ENCODE results near the gene HMX2. TPM values are rescaled to one million over a fixed set of nuclear protein-coding genes. Genes with fewer than 3 reads are reported as not detected.

HMX2 gene
- total RNA-seq, 2 experiments from 2014 or later: not detected

DNA sequence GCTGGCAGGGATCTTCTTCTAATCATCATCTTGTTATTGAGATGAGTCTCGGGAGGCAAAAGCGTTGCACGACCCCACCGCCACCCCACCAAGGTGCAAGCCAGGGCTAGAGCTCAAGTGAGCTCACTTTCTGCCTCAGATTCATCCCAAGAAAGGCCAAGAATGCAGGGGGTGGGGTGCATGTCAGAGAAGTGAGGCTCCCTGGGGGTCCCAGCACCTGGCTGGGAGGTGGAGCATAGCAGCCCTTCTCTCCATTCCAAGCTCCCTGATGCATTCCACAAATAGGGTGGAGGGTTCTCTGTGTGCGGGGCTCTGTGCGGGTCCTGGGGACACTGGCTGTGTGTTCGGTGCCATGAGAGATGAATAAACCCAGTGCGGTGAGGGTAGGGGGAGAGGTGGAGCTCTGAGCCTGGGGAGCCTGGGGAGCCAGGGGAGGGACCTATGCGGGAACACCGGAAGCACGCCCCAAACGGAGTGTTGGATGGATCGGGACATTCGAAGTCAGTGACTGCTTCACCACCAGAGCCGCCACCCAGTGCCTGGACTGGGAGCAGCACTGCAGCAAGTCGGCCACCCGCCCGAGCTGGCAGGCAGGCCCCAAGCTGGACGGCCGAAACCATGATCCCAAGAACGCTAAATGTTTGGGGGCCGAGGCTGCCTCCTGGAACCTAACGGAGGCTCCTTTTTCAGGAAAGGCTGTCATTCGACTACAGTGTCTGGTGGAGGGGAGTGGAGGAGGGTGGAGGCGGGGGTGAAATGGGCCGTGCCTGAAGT is 30.1 kb upstream of the HMX2 start:
- Histone ChIP-seq H3K9me3 (ENCODE audit: control insufficient read depth in 1 of 2, insufficient read depth in 1 of 2, low read length in 2 of 2) (peaks cover 0 to 8% of the 10 kb centered on the region in 2 experiments), H3K4me1 (ENCODE audit: insufficient read depth, low read length) (peaks cover 4% of the 10 kb centered on the region), H3K36me3 (ENCODE audit: insufficient read depth, low read length) (no peaks in the 10 kb centered on the region), H3K4me3 (ENCODE audit: low read length) (no peak overlapping the region), H3K27me3 (ENCODE audit: control insufficient read depth in 1 of 2, insufficient read depth in 2 of 2, low read length in 2 of 2) (peaks cover 26 to 32% of the 10 kb centered on the region in 2 experiments), H3K27ac (ENCODE audit: low read depth in 1 of 2, low read length in 2 of 2) (no peak overlapping the region)
- Mint-ChIP-seq H3K27ac (no peak overlapping the region), H3K9me3 (no peaks in the 10 kb centered on the region), H3K4me1 (ENCODE audit: low read depth) (no peaks in the 10 kb centered on the region), H3K36me3 (ENCODE audit: low read depth) (no peaks in the 10 kb centered on the region), H3K27me3 (peaks cover 66% of the 10 kb centered on the region), H3K4me3 (no peak overlapping the region)
- CTCF ChIA-PET: no interaction called here
- DNase-seq (no peak), ATAC-seq (ENCODE audit: poor library complexity) (no peak)
- TF ChIP-seq, protein P1, sequence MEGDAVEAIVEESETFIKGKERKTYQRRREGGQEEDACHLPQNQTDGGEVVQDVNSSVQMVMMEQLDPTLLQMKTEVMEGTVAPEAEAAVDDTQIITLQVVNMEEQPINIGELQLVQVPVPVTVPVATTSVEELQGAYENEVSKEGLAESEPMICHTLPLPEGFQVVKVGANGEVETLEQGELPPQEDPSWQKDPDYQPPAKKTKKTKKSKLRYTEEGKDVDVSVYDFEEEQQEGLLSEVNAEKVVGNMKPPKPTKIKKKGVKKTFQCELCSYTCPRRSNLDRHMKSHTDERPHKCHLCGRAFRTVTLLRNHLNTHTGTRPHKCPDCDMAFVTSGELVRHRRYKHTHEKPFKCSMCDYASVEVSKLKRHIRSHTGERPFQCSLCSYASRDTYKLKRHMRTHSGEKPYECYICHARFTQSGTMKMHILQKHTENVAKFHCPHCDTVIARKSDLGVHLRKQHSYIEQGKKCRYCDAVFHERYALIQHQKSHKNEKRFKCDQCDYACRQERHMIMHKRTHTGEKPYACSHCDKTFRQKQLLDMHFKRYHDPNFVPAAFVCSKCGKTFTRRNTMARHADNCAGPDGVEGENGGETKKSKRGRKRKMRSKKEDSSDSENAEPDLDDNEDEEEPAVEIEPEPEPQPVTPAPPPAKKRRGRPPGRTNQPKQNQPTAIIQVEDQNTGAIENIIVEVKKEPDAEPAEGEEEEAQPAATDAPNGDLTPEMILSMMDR (IDR thresholded peaks at IDR 0.05): no peak
- POLR2A ChIA-PET: no interaction called here
- intact Hi-C loops (cut with DNase I, micrococcal nuclease): no loop called here

DNA sequence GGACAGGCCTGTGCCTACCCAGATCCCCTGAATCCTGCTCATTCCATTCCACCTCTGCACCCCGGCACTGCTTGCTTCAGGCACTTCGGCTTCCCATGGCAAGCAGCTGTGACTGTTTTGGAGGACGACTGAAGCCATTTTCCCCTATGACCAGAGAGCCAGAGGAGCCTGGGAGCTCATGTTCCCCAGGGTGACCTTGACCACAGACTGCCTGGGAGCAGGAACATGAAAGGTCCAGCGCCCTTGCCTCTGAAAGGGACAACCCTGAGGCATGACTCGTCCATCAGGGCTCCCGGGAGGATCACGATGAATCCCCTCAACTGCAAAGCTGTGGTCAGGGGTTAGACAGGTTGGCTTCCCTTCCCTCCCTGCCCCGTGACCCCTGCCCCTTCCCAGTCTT is 28.9 kb upstream of the HMX2 start:
- intact Hi-C loops (cut with DNase I, micrococcal nuclease): no loop called here
- Histone ChIP-seq H3K27ac (ENCODE audit: low read depth in 1 of 2, low read length in 2 of 2) (no peak overlapping the region), H3K9me3 (ENCODE audit: control insufficient read depth in 1 of 2, insufficient read depth in 1 of 2, low read length in 2 of 2) (peaks cover 0 to 8% of the 10 kb centered on the region in 2 experiments), H3K4me3 (ENCODE audit: low read length) (no peak overlapping the region), H3K27me3 (ENCODE audit: control insufficient read depth in 1 of 2, insufficient read depth in 2 of 2, low read length in 2 of 2) (peaks cover 26 to 29% of the 10 kb centered on the region in 2 experiments), H3K36me3 (ENCODE audit: insufficient read depth, low read length) (no peaks in the 10 kb centered on the region), H3K4me1 (ENCODE audit: insufficient read depth, low read length) (peaks cover 4% of the 10 kb centered on the region)
- DNase-seq (no peak), ATAC-seq (ENCODE audit: poor library complexity) (no peak)
- POLR2A ChIA-PET: no interaction called here
- Mint-ChIP-seq H3K36me3 (ENCODE audit: low read depth) (no peaks in the 10 kb centered on the region), H3K4me1 (ENCODE audit: low read depth) (no peaks in the 10 kb centered on the region), H3K27ac (no peak overlapping the region), H3K4me3 (no peak overlapping the region), H3K9me3 (no peaks in the 10 kb centered on the region), H3K27me3 (peaks cover 65% of the 10 kb centered on the region)
- CTCF ChIA-PET: no interaction called here
- TF ChIP-seq, protein P1 (IDR thresholded peaks at IDR 0.05): no peak

DNA sequence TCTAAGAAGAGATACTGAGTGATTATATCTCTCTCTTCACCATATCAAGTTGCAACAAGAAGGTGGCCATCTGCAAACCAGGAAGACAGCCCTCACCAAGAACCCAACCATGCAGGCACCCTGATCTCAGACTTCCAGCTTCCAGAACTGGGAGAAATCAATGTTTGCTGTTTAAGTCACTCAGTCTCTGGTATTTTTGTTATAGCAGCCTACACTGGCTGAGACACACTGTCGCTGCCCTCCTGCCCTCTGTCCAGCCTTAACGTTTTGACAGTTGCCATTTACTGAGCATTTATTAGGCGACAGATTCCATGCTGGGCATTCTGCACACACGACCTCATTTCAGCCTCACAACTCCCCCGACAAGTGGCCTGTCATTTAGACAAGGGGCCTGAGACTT is 21.7 kb upstream of the HMX2 start:
- ChIA-PET CTCF (no interaction called here), POLR2A (no interaction called here)
- Mint-ChIP-seq H3K4me1 (ENCODE audit: low read depth) (no peaks in the 10 kb centered on the region), H3K36me3 (ENCODE audit: low read depth) (no peaks in the 10 kb centered on the region), H3K27me3 (peaks cover 87% of the 10 kb centered on the region), H3K4me3 (no peak overlapping the region), H3K9me3 (no peaks in the 10 kb centered on the region), H3K27ac (no peak overlapping the region)
- DNase-seq (no peak), ATAC-seq (ENCODE audit: poor library complexity) (no peak)
- Histone ChIP-seq H3K4me3 (ENCODE audit: low read length) (no peak overlapping the region), H3K4me1 (ENCODE audit: insufficient read depth, low read length) (no peaks in the 10 kb centered on the region), H3K27ac (ENCODE audit: low read depth in 1 of 2, low read length in 2 of 2) (no peak overlapping the region), H3K27me3 (ENCODE audit: control insufficient read depth in 1 of 2, insufficient read depth in 2 of 2, low read length in 2 of 2) (peaks cover 10 to 37% of the 10 kb centered on the region in 2 experiments), H3K9me3 (ENCODE audit: control insufficient read depth in 1 of 2, insufficient read depth in 1 of 2, low read length in 2 of 2) (no peaks in the 10 kb centered on the region), H3K36me3 (ENCODE audit: insufficient read depth, low read length) (no peaks in the 10 kb centered on the region)
- TF ChIP-seq, protein P1 (IDR thresholded peaks at IDR 0.05): no peak
- intact Hi-C loops (cut with DNase I, micrococcal nuclease): no loop called here
